ENCODE data around the gene RDH8.

GRCh38 chr19:10026744-10027143, 13.5 kb downstream of the RDH8 start:
- TF ChIP-seq EZH2 (IDR thresholded peaks at IDR 0.05; ENCODE audit: borderline replicate concordance), result no peak
- no peak for TF ChIP-seq CTCF (IDR thresholded peaks at IDR 0.05; ENCODE audit: poor library complexity)
- no peak for TF ChIP-seq EZH2phosphoT487 (IDR thresholded peaks at IDR 0.05; ENCODE audit: low read depth, severe bottlenecking, unreplicated experiment)
